SK-N-SH (cell line): Measurements from ENCODE around the gene VPS13C. TPM values are rescaled to one million over a fixed set of nuclear protein-coding genes. Genes with fewer than 3 reads are reported as not detected.

ENCODE experiments used
- CTCF ChIA-PET: fragments of 300-600, 350-600 bp; formaldehyde crosslinking; extraction: SDS; loops from one replicate; lab custom pipeline; 2021; lab: Yijun Ruan, JAX
- POLR2A ChIA-PET: fragments of 350-600 bp; sonication (Branson Sonifier 250); formaldehyde crosslinking; extraction: SDS; loops from one replicate; lab custom pipeline; 2020; ENCODE audit warnings: antibody characterized with exemption, inconsistent platforms; lab: Yijun Ruan, JAX
- DNase-seq: peaks from one replicate; pipeline ENCODE4 v3.0.0; 2012
- H2AFZ ChIP-seq: fragments of 200-600 bp; sonication (generic); 2 replicates; pipeline ENCODE4 v1.8.1; 2016; ENCODE audit warnings: antibody characterized with exemption, mild to moderate bottlenecking, low read depth
- H3F3A ChIP-seq: fragments of 200-600 bp; sonication (generic); replicated peaks from 2 replicates; pipeline ENCODE3; 2016; ENCODE audit warnings: antibody characterized with exemption, mild to moderate bottlenecking; ENCODE audit not compliant: insufficient read depth
- H3K27ac ChIP-seq, 2 experiments: fragments of 200-500 bp in 1 of 2; fragments of 200-600 bp in 1 of 2; sonication (Bioruptor generic) in 1 of 2; sonication (generic), shearing (Covaris generic) in 1 of 2; 2 replicates each; pipeline versions ENCODE4 v1.5.1 to v1.6.1; 2014 to 2016; ENCODE audit warnings: low read depth in 2 of 2, inconsistent platforms in 1 of 2, low read length in 1 of 2, mild to moderate bottlenecking in 1 of 2, mixed read lengths in 1 of 2
- H3K27me3 ChIP-seq: fragments of 200-600 bp; sonication (generic), shearing (Covaris generic); 2 replicates; pipeline ENCODE4 v1.6.1; 2016; ENCODE audit warnings: mixed run types; ENCODE audit not compliant: insufficient read depth
- H3K36me3 ChIP-seq, 2 experiments: fragments of 200-500 bp in 1 of 2; fragments of 200-600 bp in 1 of 2; sonication (Bioruptor generic) in 1 of 2; sonication (generic) in 1 of 2; replicated peaks in 1 of 2; 2 replicates each; pipeline versions ENCODE3 to v1.5.1; 2014 to 2016; ENCODE audit warnings: low read length in 1 of 2, mild to moderate bottlenecking in 1 of 2; ENCODE audit not compliant: insufficient read depth in 2 of 2, control insufficient read depth in 1 of 2
- H3K4me1 ChIP-seq, 2 experiments: fragments of 200-500 bp in 1 of 2; fragments of 200-600 bp in 1 of 2; sonication (Bioruptor generic) in 1 of 2; sonication (generic), shearing (Covaris generic) in 1 of 2; 2 replicates each; pipeline versions ENCODE4 v1.5.1 to v1.6.1; 2014 to 2016; ENCODE audit warnings: low read depth in 1 of 2, low read length in 1 of 2, mixed run types in 1 of 2; ENCODE audit not compliant: insufficient read depth in 2 of 2, control insufficient read depth in 1 of 2
- H3K4me2 ChIP-seq: fragments of 200-600 bp; sonication (generic), shearing (Covaris generic); 2 replicates; pipeline ENCODE4 v1.6.1; 2017; ENCODE audit warnings: mixed run types
- H3K4me3 ChIP-seq, 2 experiments: fragments of 200-500 bp in 1 of 2; fragments of 200-600 bp in 1 of 2; sonication (Bioruptor generic) in 1 of 2; sonication (generic), shearing (Covaris generic) in 1 of 2; 2 replicates each; pipeline versions ENCODE4 v1.5.1 to v1.8.1; 2014 to 2016; ENCODE audit warnings: low read depth in 2 of 2, inconsistent platforms in 1 of 2, low read length in 1 of 2, mild to moderate bottlenecking in 1 of 2, mixed read lengths in 1 of 2, moderate library complexity in 1 of 2
- H3K79me2 ChIP-seq: fragments of 200-600 bp; sonication (generic); 2 replicates; pipeline ENCODE4 v1.8.1; 2017; ENCODE audit warnings: mild to moderate bottlenecking; ENCODE audit not compliant: insufficient read depth
- H3K9ac ChIP-seq: fragments of 200-600 bp; sonication (generic); 2 replicates; pipeline ENCODE4 v1.6.1; 2017; ENCODE audit warnings: mixed run types
- H3K9me2 ChIP-seq: fragments of 200-600 bp; sonication (generic); 2 replicates; pipeline ENCODE4 v1.6.1; 2017; ENCODE audit warnings: mixed run types
- H3K9me3 ChIP-seq: fragments of 200-600 bp; sonication (generic); 2 replicates; pipeline ENCODE4 v1.6.1; 2017; ENCODE audit warnings: mixed run types, mild to moderate bottlenecking, moderate library complexity
- H4K20me1 ChIP-seq: fragments of 200-600 bp; sonication (generic); 2 replicates; pipeline ENCODE4 v1.6.1; 2017; ENCODE audit warnings: mild to moderate bottlenecking, mixed run types; ENCODE audit not compliant: insufficient read depth
- ELF1 ChIP-seq: IDR thresholded peaks from 2 replicates; pipeline ENCODE4 v1.4.0; 2012
- FOSL2 ChIP-seq: IDR thresholded peaks from 2 replicates; pipeline ENCODE4 v1.4.0; 2012; ENCODE audit warnings: low read depth, mild to moderate bottlenecking, moderate library complexity, borderline replicate concordance
- FOXJ3 ChIP-seq: sonication (generic); formaldehyde crosslinking; IDR thresholded peaks from 2 replicates; pipeline ENCODE4 v1.5.1; 2020; ENCODE audit warnings: mild to moderate bottlenecking, missing genetic modification reagents
- FOXM1 ChIP-seq: IDR thresholded peaks from 2 replicates; pipeline ENCODE4 v1.4.0; 2012; ENCODE audit warnings: low read depth, mild to moderate bottlenecking
- GABPA ChIP-seq: IDR thresholded peaks from 2 replicates; pipeline ENCODE4 v1.4.0; 2012; ENCODE audit warnings: low read depth, mild to moderate bottlenecking
- MXI1 ChIP-seq: IDR thresholded peaks from 2 replicates; pipeline ENCODE4 v1.6.1; 2012; ENCODE audit warnings: mild to moderate bottlenecking, low read depth, low read length, improper control_type of control experiment
- RCOR1 ChIP-seq: fragments of 150-350 bp; IDR thresholded peaks from 2 replicates; pipeline ENCODE4 v1.6.1; 2017; ENCODE audit warnings: antibody characterized with exemption, low read length
- RFX5 ChIP-seq: IDR thresholded peaks from 2 replicates; pipeline ENCODE4 v1.6.1; 2012; ENCODE audit warnings: mild to moderate bottlenecking, improper control_type of control experiment, low read length
- RXRA ChIP-seq: IDR thresholded peaks from 2 replicates; pipeline ENCODE4 v1.4.0; 2012; ENCODE audit warnings: low read depth, mild to moderate bottlenecking, borderline replicate concordance
- SIN3A ChIP-seq: IDR thresholded peaks from 2 replicates; pipeline ENCODE4 v1.6.1; 2012; ENCODE audit warnings: low read depth, mild to moderate bottlenecking, low read length, moderate library complexity, borderline replicate concordance
- SMC3 ChIP-seq: IDR thresholded peaks from 2 replicates; pipeline ENCODE4 v1.6.1; 2012; ENCODE audit warnings: low read depth, low read length, improper control_type of control experiment
- TAF1 ChIP-seq: IDR thresholded peaks from 2 replicates; pipeline ENCODE4 v1.6.1; 2012; ENCODE audit warnings: low read depth, mild to moderate bottlenecking, low read length, moderate library complexity, borderline replicate concordance
- USF1 ChIP-seq: IDR thresholded peaks from 2 replicates; pipeline ENCODE4 v1.4.0; 2012; ENCODE audit warnings: low read depth, borderline replicate concordance
- WGBS: methylation state at CpG from one replicate; pipeline ENCODE4 v1.1.6; 2017; ENCODE audit warnings: low lambda C conversion rate; 5-methylcytosine and 5-hydroxymethylcytosine counted together
- polyA plus RNA-seq, 3 experiments: library from polyadenylated mRNA; depleted of rRNA; stranded (reverse); fragments of >200 nt; gene quantifications; 2 replicates each; pipeline ENCODE4 v1.2.3, GENCODE V29; 2012
- TF ChIP-seq, protein P1 (sequence below): IDR thresholded peaks from 2 replicates; pipeline ENCODE4 v1.4.0; 2012; ENCODE audit warnings: low read depth
- TF ChIP-seq, protein P2 (sequence below): IDR thresholded peaks from 2 replicates; pipeline ENCODE4 v1.6.1; 2012; ENCODE audit warnings: mild to moderate bottlenecking, low read depth, low read length, moderate library complexity

Gene VPS13C
- polyA plus RNA-seq, 1 of the 3 experiments (the other 2 are of a cell fraction), result 5.7 TPM

GRCh38 chr15:62027916-62028315 lies 32.3 kb downstream of the VPS13C start:
- CTCF ChIA-PET, result no interaction called here
- H3K9ac ChIP-seq, result no peak overlapping the region
- 92% methylated on average over 5 of the region's 5 CpGs for WGBS

GRCh38 chr15:62027263-62027565 lies 33.0 kb downstream of the VPS13C start:
- H3K9ac ChIP-seq, result no peak overlapping the region
- POLR2A ChIA-PET, result no interaction called here
- H3K27me3 ChIP-seq, result no peaks in the 10 kb centered on the region
- no peak overlapping the region for H2AFZ ChIP-seq
- H3K4me1 ChIP-seq, result peaks cover 0 to 5% of the 10 kb centered on the region in 2 experiments; a peak in 2 of 4 replicates
- no peak overlapping the region for H3K4me3 ChIP-seq
- no peaks in the 10 kb centered on the region; the same call in 1 of the 2 replicates for H3K9me3 ChIP-seq
- no peaks in the 10 kb centered on the region for H3K79me2 ChIP-seq
- no peak overlapping the region for H3K27ac ChIP-seq
- no peaks in the 10 kb centered on the region for H3F3A ChIP-seq
- H3K36me3 ChIP-seq, result peaks cover 33 to 39% of the 10 kb centered on the region in 2 experiments
- no peaks in the 10 kb centered on the region for H4K20me1 ChIP-seq
- no peaks in the 10 kb centered on the region for H3K9me2 ChIP-seq
- 97% methylated on average over 3 of the region's 3 CpGs for WGBS
- CTCF ChIA-PET, result interaction anchor here (0.7 to 1.3 kb wide), 2 partner anchors 48 to 152 kb away, joined by 3 to 6 read pairs; no protein-coding TSS in a partner anchor
- H3K4me2 ChIP-seq, result no peak overlapping the region
- DNase-seq, result no peak
- TF ChIP-seq RFX5 (no peak), USF1 (no peak), TAF1 (no peak), GABPA (no peak), MXI1 (no peak), FOXJ3 (CRISPR knock-in tag) (no peak), RCOR1 (no peak), SMC3 (no peak), FOSL2 (no peak), SIN3A (no peak), RXRA (no peak), FOXM1 (no peak)
- TF ChIP-seq, protein P1, sequence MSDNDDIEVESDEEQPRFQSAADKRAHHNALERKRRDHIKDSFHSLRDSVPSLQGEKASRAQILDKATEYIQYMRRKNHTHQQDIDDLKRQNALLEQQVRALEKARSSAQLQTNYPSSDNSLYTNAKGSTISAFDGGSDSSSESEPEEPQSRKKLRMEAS, result no peak
- TF ChIP-seq, protein P2, sequence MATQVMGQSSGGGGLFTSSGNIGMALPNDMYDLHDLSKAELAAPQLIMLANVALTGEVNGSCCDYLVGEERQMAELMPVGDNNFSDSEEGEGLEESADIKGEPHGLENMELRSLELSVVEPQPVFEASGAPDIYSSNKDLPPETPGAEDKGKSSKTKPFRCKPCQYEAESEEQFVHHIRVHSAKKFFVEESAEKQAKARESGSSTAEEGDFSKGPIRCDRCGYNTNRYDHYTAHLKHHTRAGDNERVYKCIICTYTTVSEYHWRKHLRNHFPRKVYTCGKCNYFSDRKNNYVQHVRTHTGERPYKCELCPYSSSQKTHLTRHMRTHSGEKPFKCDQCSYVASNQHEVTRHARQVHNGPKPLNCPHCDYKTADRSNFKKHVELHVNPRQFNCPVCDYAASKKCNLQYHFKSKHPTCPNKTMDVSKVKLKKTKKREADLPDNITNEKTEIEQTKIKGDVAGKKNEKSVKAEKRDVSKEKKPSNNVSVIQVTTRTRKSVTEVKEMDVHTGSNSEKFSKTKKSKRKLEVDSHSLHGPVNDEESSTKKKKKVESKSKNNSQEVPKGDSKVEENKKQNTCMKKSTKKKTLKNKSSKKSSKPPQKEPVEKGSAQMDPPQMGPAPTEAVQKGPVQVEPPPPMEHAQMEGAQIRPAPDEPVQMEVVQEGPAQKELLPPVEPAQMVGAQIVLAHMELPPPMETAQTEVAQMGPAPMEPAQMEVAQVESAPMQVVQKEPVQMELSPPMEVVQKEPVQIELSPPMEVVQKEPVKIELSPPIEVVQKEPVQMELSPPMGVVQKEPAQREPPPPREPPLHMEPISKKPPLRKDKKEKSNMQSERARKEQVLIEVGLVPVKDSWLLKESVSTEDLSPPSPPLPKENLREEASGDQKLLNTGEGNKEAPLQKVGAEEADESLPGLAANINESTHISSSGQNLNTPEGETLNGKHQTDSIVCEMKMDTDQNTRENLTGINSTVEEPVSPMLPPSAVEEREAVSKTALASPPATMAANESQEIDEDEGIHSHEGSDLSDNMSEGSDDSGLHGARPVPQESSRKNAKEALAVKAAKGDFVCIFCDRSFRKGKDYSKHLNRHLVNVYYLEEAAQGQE, result no peak

More at GRCh38 chr15:62027916-62028315, 32.3 kb downstream of the VPS13C start:
- POLR2A ChIA-PET, result no interaction called here
- H3K36me3 ChIP-seq, result peaks cover 32 to 40% of the 10 kb centered on the region in 2 experiments
- H3K4me1 ChIP-seq, result peaks cover 0 to 12% of the 10 kb centered on the region in 2 experiments; a peak in 2 of 4 replicates
- no peak overlapping the region for H3K27ac ChIP-seq
- H3K4me2 ChIP-seq, result no peak overlapping the region
- H3K9me3 ChIP-seq, result no peaks in the 10 kb centered on the region; the same call in 1 of the 2 replicates
- DNase-seq, result no peak
- H3F3A ChIP-seq, result no peaks in the 10 kb centered on the region
- no peaks in the 10 kb centered on the region for H3K27me3 ChIP-seq
- H2AFZ ChIP-seq, result no peak overlapping the region
- H3K79me2 ChIP-seq, result no peaks in the 10 kb centered on the region
- no peaks in the 10 kb centered on the region for H3K9me2 ChIP-seq
- H3K4me3 ChIP-seq, result no peak overlapping the region
- TF ChIP-seq, protein P2, result no peak
- TF ChIP-seq ELF1 (no peak), SMC3 (no peak), FOXM1 (no peak), FOXJ3 (CRISPR knock-in tag) (no peak)
- TF ChIP-seq, all 33 proteins: peak for 0
- no peaks in the 10 kb centered on the region for H4K20me1 ChIP-seq
